Measurements from ENCODE around the gene NDNF.

- no peak for TF ChIP-seq CTCF (conservative IDR thresholded peaks at IDR 0.05; ENCODE audit: low read depth, low read length)
- TF ChIP-seq EZH2 (IDR thresholded peaks at IDR 0.05; ENCODE audit: low read length, unreplicated experiment), result no peak
- no peak for TF ChIP-seq EZH2phosphoT487 (IDR thresholded peaks at IDR 0.05; ENCODE audit: borderline replicate concordance, low read length)
These were observed 57.8 kb downstream of the NDNF start for GRCh38 chr4:121014544-121014943.
